GM06990 (cell line): ENCODE data around the gene CDK18.

Source experiments
- DNase-seq: peaks from one replicate; pipeline ENCODE4 v3.0.0-alpha.2; 2011; ENCODE audit not compliant: insufficient read length; ENCODE audit errors: extremely low read depth
- H3K27me3 ChIP-seq: replicated peaks from 2 replicates; pipeline ENCODE4 v1.6.0; 2011; ENCODE audit warnings: low read length; ENCODE audit not compliant: control insufficient read depth, insufficient read depth
- H3K36me3 ChIP-seq: 2 replicates; pipeline ENCODE4 v1.5.1; 2011; ENCODE audit warnings: low read length; ENCODE audit not compliant: control insufficient read depth, insufficient read depth
- H3K4me3 ChIP-seq: replicated peaks from 2 replicates; pipeline ENCODE4 v1.5.1; 2011; ENCODE audit warnings: low read depth, mild to moderate bottlenecking, control low read depth, low read length
- CTCF ChIP-seq: IDR thresholded peaks from 2 replicates; pipeline ENCODE4 v1.5.1; 2011; ENCODE audit warnings: low read length, control low read depth, mild to moderate bottlenecking, inconsistent platforms; ENCODE audit not compliant: insufficient read depth, poor library complexity, severe bottlenecking

CDK18 gene

GRCh38 chr1:205567716-205568115, 63.2 kb downstream of the CDK18 start:
- peaks cover 2% of the 10 kb centered on the region for H3K27me3 ChIP-seq
- H3K4me3 ChIP-seq: no peak overlapping the region
- no peaks in the 10 kb centered on the region for H3K36me3 ChIP-seq
- TF ChIP-seq CTCF: no peak
- no peak for DNase-seq

DNA sequence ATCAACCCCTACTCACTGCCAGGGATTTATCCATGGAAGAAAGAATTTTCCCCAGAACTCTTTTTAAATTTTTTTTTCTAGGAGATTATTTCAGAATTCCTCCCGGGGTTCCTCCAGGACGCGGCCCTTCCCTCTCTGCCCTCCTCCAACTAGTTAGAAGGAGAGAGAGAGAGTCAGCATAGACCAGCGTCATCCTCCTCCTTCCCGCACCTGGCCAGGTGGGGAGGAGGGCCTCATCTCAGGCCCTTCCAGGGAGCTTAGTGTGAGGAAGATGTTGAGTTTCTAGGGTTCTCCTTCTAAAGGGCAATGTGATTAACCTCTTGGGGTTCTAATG, 63.6 kb downstream of the CDK18 start:
- no peak for TF ChIP-seq CTCF
- no peak overlapping the region for H3K4me3 ChIP-seq
- H3K36me3 ChIP-seq: no peaks in the 10 kb centered on the region
- H3K27me3 ChIP-seq: peaks cover 2% of the 10 kb centered on the region
- DNase-seq: no peak

GRCh38 chr1:205568469-205569361, 64.2 kb downstream of the CDK18 start:
- H3K4me3 ChIP-seq: no peak overlapping the region
- DNase-seq: no peak
- H3K27me3 ChIP-seq: peaks cover 2% of the 10 kb centered on the region
- peak; percentile 1 for TF ChIP-seq CTCF
- H3K36me3 ChIP-seq: no peaks in the 10 kb centered on the region

DNA sequence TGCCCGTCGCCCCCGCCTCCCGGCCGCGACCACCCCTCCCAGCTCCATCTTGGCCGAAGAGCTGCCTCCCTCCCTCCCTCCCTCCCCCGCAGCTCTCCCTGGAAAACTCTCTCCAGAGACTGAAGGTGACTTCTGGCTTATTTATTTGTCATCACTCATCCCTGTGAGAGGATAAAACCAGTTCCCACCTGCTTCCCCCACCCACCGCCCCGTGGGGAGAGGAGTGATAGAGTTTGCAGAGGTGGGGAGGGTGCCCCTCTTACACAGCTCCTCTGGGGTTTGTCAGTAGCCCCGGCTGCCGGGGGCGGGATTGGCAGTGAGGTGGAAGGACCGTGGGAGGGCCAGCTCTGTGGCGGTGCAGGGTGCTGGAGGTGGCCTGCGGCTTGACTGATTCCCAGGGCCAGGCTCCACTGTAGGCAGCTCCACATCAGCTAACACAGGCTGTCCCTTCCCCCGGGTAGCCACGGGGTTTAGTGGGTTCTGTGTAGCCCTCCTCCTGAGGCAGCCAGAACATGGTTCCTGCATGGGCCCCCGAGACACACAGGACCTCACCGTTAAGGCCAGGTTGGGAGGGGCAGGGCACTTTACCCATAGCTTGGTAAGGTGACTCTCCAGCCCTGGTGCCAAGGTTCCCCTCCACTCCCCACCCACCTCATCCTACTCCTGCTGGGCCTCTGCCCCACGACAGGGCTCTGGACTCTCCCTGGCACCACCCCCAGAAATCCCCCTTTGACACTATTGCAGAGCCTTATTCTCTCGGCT, 65.1 kb downstream of the CDK18 start:
- no peaks in the 10 kb centered on the region for H3K36me3 ChIP-seq
- no peak for DNase-seq
- H3K27me3 ChIP-seq: peaks cover 2% of the 10 kb centered on the region
- H3K4me3 ChIP-seq: no peak overlapping the region
- no peak for TF ChIP-seq CTCF

- peaks cover 2% of the 10 kb centered on the region for H3K27me3 ChIP-seq
- TF ChIP-seq CTCF: no peak
- no peak overlapping the region for H3K4me3 ChIP-seq
- DNase-seq: no peak
- H3K36me3 ChIP-seq: no peaks in the 10 kb centered on the region
These were observed 65.7 kb downstream of the CDK18 start for GRCh38 chr1:205570173-205570501.
